HG02970 (cell line): Measurements from ENCODE around the gene ZSCAN26.
"Not testable (repeated sequence)": the region's sequence is repeated elsewhere in the genome, so short reads cannot be mapped to it uniquely, and the experiment has no call there.

Experiments
- ATAC-seq: cut with Tn5 transposase; IDR thresholded peaks from one replicate; pipeline ENCODE4 v1.9.1; 2021; ENCODE audit warnings: mild to moderate bottlenecking, moderate library complexity, moderate number of reproducible peaks; ENCODE audit not compliant: unreplicated experiment, low FRiP score

The ZSCAN26 gene

GRCh38 chr6:28254121-28254519, 12.8 kb upstream of the ZSCAN26 start:
- ATAC-seq = no peak

GRCh38 chr6:28257042-28257441, 9.9 kb upstream of the ZSCAN26 start:
- ATAC-seq = no peak

- no peak for ATAC-seq
Measured at GRCh38 chr6:28258877-28259777, 7.8 kb upstream of the ZSCAN26 start, which contains the start of gene NKAPL. Gene NKAPL, plus strand, starts transcription at chr6:28259297. Its CDS starts 75 bp downstream, at chr6:28259372.

GRCh38 chr6:28263922-28264321, 3.0 kb upstream of the ZSCAN26 start:
- no peak for ATAC-seq

GRCh38 chr6:28264834-28265401, 2.0 kb upstream of the ZSCAN26 start:
- ATAC-seq = no peak

GRCh38 chr6:28266563-28266961, 381 bp upstream of the ZSCAN26 start:
- ATAC-seq = no peak

- ATAC-seq = no peak
Measured at GRCh38 chr6:28267695-28268059, 734 bp downstream of the ZSCAN26 start.

- ATAC-seq = no peak
Measured at GRCh38 chr6:28269492-28269891, 2.5 kb downstream of the ZSCAN26 start.

- ATAC-seq = no peak
Measured at GRCh38 chr6:28274888-28275287, 7.9 kb downstream of the ZSCAN26 start.

GRCh38 chr6:28277746-28278145, 10.8 kb downstream of the ZSCAN26 start:
- no peak for ATAC-seq

GRCh38 chr6:28280595-28281287, 13.8 kb downstream of the ZSCAN26 start:
- ATAC-seq = no peak

- peak; percentile 56 for ATAC-seq
Measured at GRCh38 chr6:28281288-28282064, 14.5 kb downstream of the ZSCAN26 start, which contains the start of gene PGBD1. Gene PGBD1, plus strand, starts transcription at chr6:28281572. Its CDS starts 2,242 bp downstream, at chr6:28283814.

- ATAC-seq = no peak
Measured at GRCh38 chr6:28282926-28283325, 16.0 kb downstream of the ZSCAN26 start.

- no peak for ATAC-seq
Measured at GRCh38 chr6:28291573-28291972, 24.6 kb downstream of the ZSCAN26 start.

- no peak for ATAC-seq
Measured at GRCh38 chr6:28295326-28295725, 28.4 kb downstream of the ZSCAN26 start.

GRCh38 chr6:28296520-28297060, 29.6 kb downstream of the ZSCAN26 start:
- ATAC-seq = no peak

- peak; percentile 62 for ATAC-seq
Measured at GRCh38 chr6:28303570-28303969, 36.6 kb downstream of the ZSCAN26 start.

GRCh38 chr6:28306363-28306762, 39.4 kb downstream of the ZSCAN26 start:
- ATAC-seq = not testable (repeated sequence)

- no peak for ATAC-seq
Measured at GRCh38 chr6:28311139-28311823, 44.3 kb downstream of the ZSCAN26 start.

GRCh38 chr6:28312939-28313338, 46.0 kb downstream of the ZSCAN26 start:
- no peak for ATAC-seq
